Keratinocyte (primary cell): ENCODE results near the gene NRP2. TPM values are rescaled to one million over a fixed set of nuclear protein-coding genes. Genes with fewer than 3 reads are reported as not detected.

Source experiments
- DNase-seq: peaks from one replicate; pipeline ENCODE4 v3.0.0-alpha.2; 2011; ENCODE audit warnings: low read depth, missing footprints, low spot score
- FAIRE-seq: peaks from 2 replicates; lab custom pipeline; 2011; peaks lifted over from hg19 to GRCh38; lab: Jason Lieb, UNC
- H2AFZ ChIP-seq: 2 replicates; pipeline ENCODE4 v1.6.0; 2012; ENCODE audit warnings: low read length, control low read depth, inconsistent platforms; ENCODE audit not compliant: control insufficient read depth
- H3K27ac ChIP-seq: 2 replicates; pipeline ENCODE4 v1.5.1; 2011; ENCODE audit warnings: low read length; ENCODE audit not compliant: control insufficient read depth, insufficient read depth
- H3K27me3 ChIP-seq: 3 replicates; pipeline ENCODE4 v1.6.0; 2011; ENCODE audit warnings: low read length; ENCODE audit not compliant: control insufficient read depth, insufficient read depth; ENCODE audit errors: extremely low read depth
- H3K36me3 ChIP-seq, 2 experiments: 2 replicates in 1 of 2; 3 replicates in 1 of 2; pipeline ENCODE4 v1.5.1; 2011; ENCODE audit warnings: low read length in 2 of 2, mild to moderate bottlenecking in 1 of 2; ENCODE audit not compliant: control insufficient read depth in 2 of 2, insufficient read depth in 2 of 2; ENCODE audit errors: extremely low read depth in 1 of 2
- H3K4me1 ChIP-seq: 3 replicates; pipeline ENCODE4 v1.5.1; 2011; ENCODE audit warnings: low read length; ENCODE audit not compliant: control insufficient read depth, insufficient read depth; ENCODE audit errors: extremely low read depth
- H3K4me2 ChIP-seq: 3 replicates; pipeline ENCODE4 v1.6.0; 2011; ENCODE audit warnings: low read depth, low read length; ENCODE audit not compliant: control insufficient read depth, insufficient read depth; ENCODE audit errors: extremely low read depth
- H3K4me3 ChIP-seq, 3 experiments: fragments of 200-600 bp in 1 of 3; sonication (generic) in 1 of 3; 2 replicates in 2 of 3; 3 replicates in 1 of 3; pipeline ENCODE4 v1.5.1; 2011 to 2016; ENCODE audit warnings: low read length in 3 of 3, mild to moderate bottlenecking in 3 of 3, control low read depth in 2 of 3, inconsistent platforms in 1 of 3, low read depth in 1 of 3, mixed read lengths in 1 of 3, mixed run types in 1 of 3, moderate library complexity in 1 of 3; ENCODE audit not compliant: control insufficient read depth in 2 of 3, insufficient read depth in 2 of 3; ENCODE audit errors: extremely low read depth in 1 of 3
- H3K79me2 ChIP-seq: 2 replicates; pipeline ENCODE4 v1.6.0; 2012; ENCODE audit warnings: low read length; ENCODE audit not compliant: control insufficient read depth, insufficient read depth
- H3K9ac ChIP-seq: 3 replicates; pipeline ENCODE4 v1.6.0; 2011; ENCODE audit warnings: low read length; ENCODE audit not compliant: control insufficient read depth, insufficient read depth; ENCODE audit errors: extremely low read depth
- H3K9me1 ChIP-seq: 3 replicates; pipeline ENCODE4 v1.6.0; 2011; ENCODE audit warnings: low read length; ENCODE audit not compliant: control insufficient read depth, insufficient read depth; ENCODE audit errors: extremely low read depth
- H3K9me3 ChIP-seq: 2 replicates; pipeline ENCODE4 v1.5.1; 2012; ENCODE audit warnings: low read depth, low read length; ENCODE audit not compliant: control insufficient read depth
- H4K20me1 ChIP-seq: 3 replicates; pipeline ENCODE4 v1.6.0; 2011; ENCODE audit warnings: low read length; ENCODE audit not compliant: control insufficient read depth, insufficient read depth; ENCODE audit errors: extremely low read depth
- EZH2 ChIP-seq: IDR thresholded peaks from one replicate; pipeline ENCODE4 v1.6.1; 2012; ENCODE audit warnings: inconsistent platforms, mild to moderate bottlenecking, low read length, moderate library complexity
- dilution Hi-C: fragments of 300-500 bp; cut with MboI; formaldehyde crosslinking; loops from one replicate; pipeline ENCODE4 v1.7.0; 2020; ENCODE audit warnings: low sequenced_read_pairs; ENCODE audit not compliant: extremely low pct_ligation_motif_present
- polyA plus RNA-seq, 5 experiments: library from polyadenylated mRNA; depleted of rRNA in 3 of 5; stranded (reverse) in 3 of 5; stranded (forward) in 1 of 5; unstranded in 1 of 5; fragments of >200 nt; gene quantifications; 1 replicate in 1 of 5; 2 replicates in 3 of 5; 3 replicates in 1 of 5; pipeline versions ENCODE4 v1.2.1 to v1.2.3, GENCODE V29; 2011 to 2012; ENCODE audit warnings: missing spikeins in 2 of 5, low read depth in 1 of 5, low replicate concordance in 1 of 5
- TF ChIP-seq, protein P1 (sequence below), 3 experiments: IDR thresholded peaks in 1 of 3; conservative IDR thresholded peaks in 1 of 3; optimal IDR thresholded peaks in 1 of 3; 2 replicates in 2 of 3; 3 replicates in 1 of 3; pipeline versions ENCODE3 to v1.5.1; 2011; ENCODE audit warnings: low read length in 3 of 3, mild to moderate bottlenecking in 3 of 3, moderate library complexity in 2 of 3, control low read depth in 1 of 3, inconsistent platforms in 1 of 3; ENCODE audit not compliant: insufficient read depth in 2 of 3; ENCODE audit errors: extremely low read depth in 1 of 3

NRP2 gene
- polyA plus RNA-seq, 1 donor (not counting 4 experiments of a cell fraction or from before 2014, with no cell fraction given), result 20.6 TPM

DNA sequence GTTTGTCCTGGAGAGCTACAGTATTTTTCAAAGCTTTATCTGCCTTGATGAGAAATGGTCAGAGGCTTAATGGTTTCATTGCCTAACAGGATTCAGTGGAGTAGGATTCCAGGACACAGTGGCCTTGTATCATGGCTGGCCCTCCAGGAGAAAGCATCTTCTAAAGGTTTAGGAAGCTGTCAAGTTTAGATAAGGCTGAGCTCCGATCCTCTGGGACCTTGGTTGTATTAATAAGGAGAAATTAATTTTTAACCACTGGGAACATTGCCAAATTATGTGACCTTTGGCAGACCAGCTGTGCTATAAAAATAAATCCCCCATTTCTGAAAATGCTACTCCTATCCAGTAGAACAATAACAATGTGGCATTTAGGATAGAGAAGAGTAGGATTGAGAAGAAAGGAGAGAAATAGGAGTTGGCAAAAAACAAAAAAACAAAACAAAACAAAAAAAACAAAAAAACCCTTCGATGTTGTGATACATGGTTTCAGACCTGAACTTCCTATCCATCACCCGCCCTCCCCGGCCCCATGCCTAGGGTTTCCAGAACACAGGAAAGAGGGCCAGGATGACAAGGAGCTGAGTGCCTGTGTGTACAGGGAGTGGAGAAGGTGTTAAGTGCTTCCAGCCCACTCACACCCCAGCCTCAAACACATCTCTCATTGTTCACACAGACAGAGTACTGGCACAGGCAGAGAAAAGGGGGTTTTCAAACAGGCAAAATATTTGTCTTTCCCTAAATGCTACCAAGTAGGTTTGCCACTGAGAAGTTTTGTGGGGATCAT, 6.3 kb downstream of the NRP2 start:
- no peaks in the 10 kb centered on the region for H3K27me3 ChIP-seq
- H3K9ac ChIP-seq, result no peak overlapping the region
- H2AFZ ChIP-seq, result no peak overlapping the region
- peaks cover 2% of the 10 kb centered on the region for H3K9me1 ChIP-seq
- H3K4me1 ChIP-seq, result peaks cover 39% of the 10 kb centered on the region
- peaks cover 2% of the 10 kb centered on the region for H4K20me1 ChIP-seq
- no peak overlapping the region for H3K4me3 ChIP-seq
- H3K27ac ChIP-seq, result no peak overlapping the region
- peaks cover 88% of the 10 kb centered on the region for H3K79me2 ChIP-seq
- FAIRE-seq (no peak), DNase-seq (no peak)
- H3K36me3 ChIP-seq, result no peaks in the 10 kb centered on the region
- dilution Hi-C loops, result no loop called here
- no peak overlapping the region for H3K4me2 ChIP-seq
- H3K9me3 ChIP-seq, result no peaks in the 10 kb centered on the region
- TF ChIP-seq, protein P1, sequence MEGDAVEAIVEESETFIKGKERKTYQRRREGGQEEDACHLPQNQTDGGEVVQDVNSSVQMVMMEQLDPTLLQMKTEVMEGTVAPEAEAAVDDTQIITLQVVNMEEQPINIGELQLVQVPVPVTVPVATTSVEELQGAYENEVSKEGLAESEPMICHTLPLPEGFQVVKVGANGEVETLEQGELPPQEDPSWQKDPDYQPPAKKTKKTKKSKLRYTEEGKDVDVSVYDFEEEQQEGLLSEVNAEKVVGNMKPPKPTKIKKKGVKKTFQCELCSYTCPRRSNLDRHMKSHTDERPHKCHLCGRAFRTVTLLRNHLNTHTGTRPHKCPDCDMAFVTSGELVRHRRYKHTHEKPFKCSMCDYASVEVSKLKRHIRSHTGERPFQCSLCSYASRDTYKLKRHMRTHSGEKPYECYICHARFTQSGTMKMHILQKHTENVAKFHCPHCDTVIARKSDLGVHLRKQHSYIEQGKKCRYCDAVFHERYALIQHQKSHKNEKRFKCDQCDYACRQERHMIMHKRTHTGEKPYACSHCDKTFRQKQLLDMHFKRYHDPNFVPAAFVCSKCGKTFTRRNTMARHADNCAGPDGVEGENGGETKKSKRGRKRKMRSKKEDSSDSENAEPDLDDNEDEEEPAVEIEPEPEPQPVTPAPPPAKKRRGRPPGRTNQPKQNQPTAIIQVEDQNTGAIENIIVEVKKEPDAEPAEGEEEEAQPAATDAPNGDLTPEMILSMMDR (optimal IDR thresholded peaks at IDR 0.05 in 1 of 3, IDR thresholded peaks at IDR 0.05 in 1 of 3, conservative IDR thresholded peaks at IDR 0.05 in 1 of 3; ENCODE audit: extremely low read depth in 1 of 3, insufficient read depth in 2 of 3, low read length in 3 of 3), result no peak
- no peak for TF ChIP-seq EZH2

DNA sequence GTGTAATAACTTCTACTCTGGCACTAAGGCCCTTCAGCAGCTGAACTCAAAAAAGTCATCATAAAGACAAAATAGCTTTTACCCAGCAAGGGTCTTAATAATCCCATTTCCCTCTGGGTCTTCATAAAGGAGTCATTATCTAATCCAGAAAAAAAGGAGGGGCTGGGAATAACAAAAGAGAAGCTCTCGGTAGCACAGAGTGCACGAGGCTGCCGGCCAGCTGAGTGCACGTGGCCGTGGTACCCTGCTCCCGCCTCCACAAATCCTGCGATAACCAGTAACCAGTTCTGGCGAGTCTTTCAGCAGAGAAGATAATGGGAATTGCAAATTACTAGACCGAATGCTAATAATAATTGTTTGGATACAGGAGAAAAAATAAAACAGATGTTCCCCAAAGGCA, 7.5 kb downstream of the NRP2 start:
- H3K4me1 ChIP-seq, result peaks cover 27% of the 10 kb centered on the region
- no peaks in the 10 kb centered on the region for H3K9me3 ChIP-seq
- H4K20me1 ChIP-seq, result peaks cover 2% of the 10 kb centered on the region
- H3K27me3 ChIP-seq, result no peaks in the 10 kb centered on the region
- H3K79me2 ChIP-seq, result peaks cover 77% of the 10 kb centered on the region
- TF ChIP-seq EZH2, result no peak
- TF ChIP-seq, protein P1 (optimal IDR thresholded peaks at IDR 0.05 in 1 of 3, IDR thresholded peaks at IDR 0.05 in 1 of 3, conservative IDR thresholded peaks at IDR 0.05 in 1 of 3; ENCODE audit: extremely low read depth in 1 of 3, insufficient read depth in 2 of 3, low read length in 3 of 3), result no peak
- H3K4me3 ChIP-seq, result no peak overlapping the region
- no peak overlapping the region for H3K27ac ChIP-seq
- H3K9ac ChIP-seq, result no peak overlapping the region
- no peaks in the 10 kb centered on the region for H3K36me3 ChIP-seq
- no peak overlapping the region for H3K4me2 ChIP-seq
- dilution Hi-C loops, result no loop called here
- FAIRE-seq (no peak), DNase-seq (no peak)
- H2AFZ ChIP-seq, result no peak overlapping the region
- peaks cover 2% of the 10 kb centered on the region for H3K9me1 ChIP-seq
